OCI-LY3 (cell line): ENCODE measurements around the gene UAP1.

Experiments used
- CTCF ChIP-seq: fragments of 200-600, 300-600 bp; sonication (generic); IDR thresholded peaks from 2 replicates; pipeline ENCODE4 v1.5.1; 2014; ENCODE audit warnings: antibody characterized with exemption, low read length, low read depth
- EZH2phosphoT487 ChIP-seq: fragments of 200-600 bp; shearing (Covaris generic); IDR thresholded peaks from 2 replicates; pipeline ENCODE4 v1.6.1; 2018; ENCODE audit warnings: antibody characterized with exemption, mixed run types, low read depth

- no peak for TF ChIP-seq CTCF
- no peak for TF ChIP-seq EZH2phosphoT487
Measured at GRCh38 chr1:162605225-162605927, 43.9 kb downstream of the UAP1 start.
